ENCODE measurements around the gene NDRG3. TPM values are rescaled to one million over a fixed set of nuclear protein-coding genes. Genes with fewer than 3 reads are reported as not detected.
"Not testable (repeated sequence)": the region's sequence is repeated elsewhere in the genome, so short reads cannot be mapped to it uniquely, and the experiment has no call there.

Gene NDRG3
- total and polyA plus RNA-seq, 4 donors = 3.1 to 6.3 (median 4.5) TPM

- Histone ChIP-seq H3K27ac (ENCODE audit: low read depth in 1 of 2, low read length in 2 of 2) (no peak overlapping the region), H3K9ac (ENCODE audit: low read depth in 1 of 2, low read length in 2 of 2) (no peak overlapping the region), H3K4me3 (ENCODE audit: low read depth in 1 of 3, low read length in 3 of 3) (no peak overlapping the region), H3K36me3 (ENCODE audit: control insufficient read depth in 4 of 4, insufficient read depth in 3 of 4, low read depth in 1 of 4, low read length in 3 of 4) (no peaks in the 10 kb centered on the region), H3K4me1 (ENCODE audit: control insufficient read depth in 4 of 4, insufficient read depth in 4 of 4, low read length in 3 of 4) (no peaks in the 10 kb centered on the region), H3K9me3 (ENCODE audit: control insufficient read depth in 4 of 4, low read length in 3 of 4) (no peaks in the 10 kb centered on the region), H3K27me3 (ENCODE audit: control insufficient read depth in 4 of 4, insufficient read depth in 4 of 4, low read length in 3 of 4) (no peaks in the 10 kb centered on the region)
- TF ChIP-seq ZBTB33 (IDR thresholded peaks at IDR 0.05) = no peak
- no peak for TF ChIP-seq SP1 (IDR thresholded peaks at IDR 0.05)
- no peak for TF ChIP-seq CTCF (IDR thresholded peaks at IDR 0.05; ENCODE audit: low read depth, low read length, missing input control)
- TF ChIP-seq RAD21 (IDR thresholded peaks at IDR 0.05) = no peak
- TF ChIP-seq YY1 (IDR thresholded peaks at IDR 0.05) = no peak
- no peak for TF ChIP-seq ATF3 (IDR thresholded peaks at IDR 0.05)
- no peak for TF ChIP-seq TAF1 (conservative IDR thresholded peaks at IDR 0.05)
- TF ChIP-seq FOXA1 (IDR thresholded peaks at IDR 0.05) = no peak
- TF ChIP-seq REST (IDR thresholded peaks at IDR 0.05) = no peak
- no peak for TF ChIP-seq FOXA2 (IDR thresholded peaks at IDR 0.05)
- DNase-seq (ENCODE audit: low spot score) = no peak
- 93% methylated on average over 3 of the region's 3 CpGs for WGBS
Measured at GRCh38 chr20:36641506-36641843, 104.4 kb downstream of the NDRG3 start.

- H3K9ac ChIP-seq (ENCODE audit: low read depth in 1 of 2, low read length in 2 of 2); H3K27me3 ChIP-seq (ENCODE audit: control insufficient read depth in 4 of 4, insufficient read depth in 4 of 4, low read length in 3 of 4); H3K9me3 ChIP-seq (ENCODE audit: control insufficient read depth in 4 of 4, low read length in 3 of 4); H3K36me3 ChIP-seq (ENCODE audit: control insufficient read depth in 4 of 4, insufficient read depth in 3 of 4, low read depth in 1 of 4, low read length in 3 of 4); H3K4me1 ChIP-seq (ENCODE audit: control insufficient read depth in 4 of 4, insufficient read depth in 4 of 4, low read length in 3 of 4); H3K27ac ChIP-seq (ENCODE audit: low read depth in 1 of 2, low read length in 2 of 2); DNase-seq (ENCODE audit: low spot score); H3K4me3 ChIP-seq (ENCODE audit: low read depth in 1 of 3, low read length in 3 of 3): not testable (repeated sequence)
- 95% methylated on average over 12 of the region's 12 CpGs for WGBS
Measured at GRCh38 chr20:36638876-36639400, 107.0 kb downstream of the NDRG3 start.

GRCh38 chr20:36634342-36634741 is 111.5 kb downstream of the NDRG3 start:
- TF ChIP-seq FOXA2 (IDR thresholded peaks at IDR 0.05) (no peak), ZBTB33 (IDR thresholded peaks at IDR 0.05) (no peak), HNF4G (IDR thresholded peaks at IDR 0.05) (no peak), MAX (IDR thresholded peaks at IDR 0.05) (no peak), RXRA (IDR thresholded peaks at IDR 0.05) (no peak), ATF3 (IDR thresholded peaks at IDR 0.05) (no peak), FOXA1 (IDR thresholded peaks at IDR 0.05) (no peak)
- Histone ChIP-seq H3K4me1 (ENCODE audit: control insufficient read depth in 4 of 4, insufficient read depth in 4 of 4, low read length in 3 of 4) (no peaks in the 10 kb centered on the region), H3K9ac (ENCODE audit: low read depth in 1 of 2, low read length in 2 of 2) (no peak overlapping the region), H3K9me3 (ENCODE audit: control insufficient read depth in 4 of 4, low read length in 3 of 4) (no peaks in the 10 kb centered on the region), H3K4me3 (ENCODE audit: low read depth in 1 of 3, low read length in 3 of 3) (no peak overlapping the region), H3K27me3 (ENCODE audit: control insufficient read depth in 4 of 4, insufficient read depth in 4 of 4, low read length in 3 of 4) (no peaks in the 10 kb centered on the region), H3K36me3 (ENCODE audit: control insufficient read depth in 4 of 4, insufficient read depth in 3 of 4, low read depth in 1 of 4, low read length in 3 of 4) (no peaks in the 10 kb centered on the region), H3K27ac (ENCODE audit: low read depth in 1 of 2, low read length in 2 of 2) (no peak overlapping the region)
- WGBS = 97% methylated on average over 11 of the region's 11 CpGs
- no peak for DNase-seq (ENCODE audit: low spot score)

All from liver (tissue), 9 donors.